GM21390 (cell line): ENCODE results near the gene MLF2.
A peak's percentile ranks its signal among the peaks of the same experiment; 100 is the strongest.
"Not testable (repeated sequence)": the region's sequence is repeated elsewhere in the genome, so short reads cannot be mapped to it uniquely, and the experiment has no call there.

Experiments
- ATAC-seq: cut with Tn5 transposase; IDR thresholded peaks from one replicate; pipeline ENCODE4 v1.9.1; 2021; ENCODE audit not compliant: unreplicated experiment

Gene MLF2

GRCh38 chr12:6765634-6766581, 13.0 kb upstream of the MLF2 start, which contains the start of gene PTMS:
PTMS (plus strand) TSS chr12:6766363; CDS start chr12:6766706, 343 bp downstream.
- ATAC-seq: peak; percentile 15

- no peak for ATAC-seq
These were observed 12.2 kb upstream of the MLF2 start for GRCh38 chr12:6765048-6765633.

GRCh38 chr12:6764011-6764828, 11.3 kb upstream of the MLF2 start:
- ATAC-seq: peak; percentile 75

- ATAC-seq: no peak
These were observed 10.4 kb upstream of the MLF2 start for GRCh38 chr12:6763380-6763779.

- no peak for ATAC-seq
These were observed 6.8 kb upstream of the MLF2 start for GRCh38 chr12:6759741-6760140.

- ATAC-seq: no peak
These were observed 5.7 kb upstream of the MLF2 start for GRCh38 chr12:6758506-6759095.

- ATAC-seq: no peak
These were observed 4.2 kb upstream of the MLF2 start for GRCh38 chr12:6757028-6757690.

- ATAC-seq: no peak
These were observed 1.5 kb upstream of the MLF2 start for GRCh38 chr12:6754411-6754810.

GRCh38 chr12:6753772-6754356, 923 bp upstream of the MLF2 start:
- no peak for ATAC-seq

- ATAC-seq: no peak
These were observed 597 bp downstream of the MLF2 start for GRCh38 chr12:6752167-6752920.

GRCh38 chr12:6751767-6752166, 1.2 kb downstream of the MLF2 start:
- ATAC-seq: no peak

GRCh38 chr12:6750506-6750905, 2.4 kb downstream of the MLF2 start:
- ATAC-seq: no peak

- ATAC-seq: no peak
These were observed 4.2 kb downstream of the MLF2 start for GRCh38 chr12:6748761-6749160.

GRCh38 chr12:6747216-6747615, 5.7 kb downstream of the MLF2 start:
- ATAC-seq: no peak

- ATAC-seq: no peak
These were observed 7.0 kb downstream of the MLF2 start for GRCh38 chr12:6745741-6746525.

- not testable (repeated sequence) for ATAC-seq
These were observed 9.6 kb downstream of the MLF2 start for GRCh38 chr12:6743300-6743699.

- no peak for ATAC-seq
These were observed 10.1 kb downstream of the MLF2 start for GRCh38 chr12:6742834-6743233.

- ATAC-seq: not testable (repeated sequence)
These were observed 10.9 kb downstream of the MLF2 start for GRCh38 chr12:6742080-6742479.

GRCh38 chr12:6736754-6737153, 16.2 kb downstream of the MLF2 start:
- no peak for ATAC-seq
